B cell (primary cell): ENCODE measurements around the gene VKORC1. TPM values are rescaled to one million over a fixed set of nuclear protein-coding genes. Genes with fewer than 3 reads are reported as not detected.

ENCODE experiments used
- ATAC-seq: fragments of 200-7000 bp; cut with Tn5 transposase; one replicate; pipeline ENCODE4 v1.10.0; 2021; ENCODE audit warnings: low read depth, mild to moderate bottlenecking, moderate number of reproducible peaks, moderate library complexity
- CTCF ChIA-PET: fragments of 350-600 bp; sonication (Branson Sonifier 250); formaldehyde crosslinking; loops from one replicate; lab custom pipeline; 2021; ENCODE audit warnings: antibody characterized with exemption, inconsistent platforms; lab: Charles Lee
- POLR2A ChIA-PET: fragments of 350-600 bp; sonication (Branson Sonifier 250); formaldehyde crosslinking; loops from one replicate; lab custom pipeline; 2021; ENCODE audit warnings: antibody characterized with exemption; lab: Charles Lee
- DNase-seq: peaks from one replicate; pipeline ENCODE4 v3.0.0; 2013
- H2AFZ ChIP-seq: 2 replicates; pipeline ENCODE4 v1.6.1; 2012; ENCODE audit warnings: mild to moderate bottlenecking, low read depth, low read length; ENCODE audit not compliant: insufficient read depth, poor library complexity, severe bottlenecking
- H3K27ac ChIP-seq, 2 donors: 1 replicate in 1 of 2; 2 replicates in 1 of 2; pipeline ENCODE4 v1.5.1; 2012 to 2013; ENCODE audit warnings: low read length in 2 of 2, mild to moderate bottlenecking in 2 of 2, moderate library complexity in 1 of 2
- H3K27me3 ChIP-seq, 4 experiments: fragments of 200-600 bp in 1 of 4; sonication (generic) in 1 of 4; replicated peaks in 1 of 4; 1 replicate in 2 of 4; 2 replicates in 2 of 4; pipeline versions ENCODE4 v1.6.1 to v1.7.0; 2013 to 2016; ENCODE audit warnings: low read length in 3 of 4, mild to moderate bottlenecking in 2 of 4, mixed read lengths in 1 of 4, moderate library complexity in 1 of 4; ENCODE audit not compliant: insufficient read depth in 4 of 4, control insufficient read depth in 3 of 4; ENCODE audit errors: control extremely low read depth in 1 of 4
- H3K36me3 ChIP-seq, 2 experiments: replicated peaks in 1 of 2; 1 replicate in 1 of 2; 2 replicates in 1 of 2; pipeline versions ENCODE4 v1.6.1 to v1.7.1; 2013; ENCODE audit warnings: low read length in 1 of 2; ENCODE audit not compliant: insufficient read depth in 2 of 2, control insufficient read depth in 1 of 2; ENCODE audit errors: control extremely low read depth in 1 of 2, extremely low read depth in 1 of 2
- H3K4me1 ChIP-seq, 2 donors: fragments of 200-600 bp in 1 of 2; sonication (generic) in 1 of 2; 1 replicate in 1 of 2; 2 replicates in 1 of 2; pipeline versions ENCODE4 v1.5.1 to v1.6.1; 2013 to 2017; ENCODE audit warnings: low read length in 2 of 2; ENCODE audit not compliant: control insufficient read depth in 2 of 2, insufficient read depth in 2 of 2
- H3K4me2 ChIP-seq: replicated peaks from 2 replicates; pipeline ENCODE3; 2012; ENCODE audit warnings: mild to moderate bottlenecking, low read depth, low read length; ENCODE audit not compliant: poor library complexity, severe bottlenecking
- H3K4me3 ChIP-seq, 5 experiments: fragments of 200-600 bp in 1 of 5; sonication (generic) in 1 of 5; 1 replicate in 3 of 5; 2 replicates in 2 of 5; pipeline versions ENCODE4 v1.5.1 to v1.7.0; 2011 to 2016; ENCODE audit warnings: low read length in 4 of 5, mild to moderate bottlenecking in 4 of 5, low read depth in 2 of 5, control low read depth in 1 of 5, moderate library complexity in 1 of 5; ENCODE audit not compliant: insufficient read depth in 1 of 5; ENCODE audit errors: control extremely low read depth in 1 of 5, extremely low read depth in 1 of 5
- H3K79me2 ChIP-seq: fragments of 200-600 bp; sonication (generic); one replicate; pipeline ENCODE4 v1.6.0; 2016; ENCODE audit warnings: low read length; ENCODE audit not compliant: control insufficient read depth, insufficient read depth
- H3K9ac ChIP-seq: fragments of 200-600 bp; sonication (generic); 2 replicates; pipeline ENCODE4 v1.6.1; 2017; ENCODE audit warnings: mild to moderate bottlenecking, low read length, moderate library complexity
- H3K9me3 ChIP-seq, 3 donors: one replicate each; pipeline versions ENCODE4 v1.6.1 to v1.7.1; 2013; ENCODE audit warnings: low read length in 2 of 3; ENCODE audit not compliant: control insufficient read depth in 2 of 3, insufficient read depth in 1 of 3; ENCODE audit errors: control extremely low read depth in 1 of 3
- H4K20me1 ChIP-seq: 2 replicates; pipeline ENCODE4 v1.6.0; 2012; ENCODE audit warnings: mild to moderate bottlenecking, low read length; ENCODE audit not compliant: insufficient read depth, control insufficient read depth, poor library complexity, severe bottlenecking
- H3K27ac Mint-ChIP-seq: one replicate; pipeline ENCODE4 v1.8.0; 2021; ENCODE audit warnings: mixed read lengths
- H3K27me3 Mint-ChIP-seq: one replicate; pipeline ENCODE4 v1.8.0; 2021; ENCODE audit warnings: mixed read lengths
- H3K4me1 Mint-ChIP-seq: one replicate; pipeline ENCODE4 v1.8.0; 2021; ENCODE audit warnings: mixed read lengths
- H3K4me3 Mint-ChIP-seq: one replicate; pipeline ENCODE4 v1.8.0; 2021; ENCODE audit warnings: mixed read lengths
- H3K9me3 Mint-ChIP-seq: one replicate; pipeline ENCODE4 v1.8.0; 2022; ENCODE audit warnings: mixed read lengths; ENCODE audit not compliant: insufficient read depth
- CTCF ChIP-seq: fragments of 200-600 bp; IDR thresholded peaks from one replicate; pipeline ENCODE4 v1.8.0; 2022; ENCODE audit warnings: antibody characterized with exemption, mild to moderate bottlenecking
- EZH2 ChIP-seq: IDR thresholded peaks from 2 replicates; pipeline ENCODE4 v1.6.1; 2012; ENCODE audit warnings: borderline replicate concordance, low read depth, mild to moderate bottlenecking, moderate library complexity, low read length; ENCODE audit not compliant: insufficient read depth, poor library complexity, severe bottlenecking
- WGBS: methylation state at CpG from one replicate; pipeline ENCODE4 v1.1.5; 2013; ENCODE audit warnings: missing lambda C conversion rate; ENCODE audit not compliant: insufficient coverage; 5-methylcytosine and 5-hydroxymethylcytosine counted together
- intact Hi-C: fragments of 100-400 bp; cut with micrococcal nuclease; formaldehyde crosslinking; loops from one replicate; pipeline ENCODE4 v1.10.0; 2022
- polyA plus RNA-seq: library from polyadenylated mRNA; depleted of rRNA; stranded (reverse); fragments of >200 nt; gene quantifications from 2 replicates; pipeline ENCODE4 v1.2.3, GENCODE V29; 2012
- total RNA-seq, 2 donors: library from RNA; stranded (reverse); fragments of 120-200 nt in 1 of 2; gene quantifications; 1 replicate in 1 of 2; 2 replicates in 1 of 2; pipeline versions ENCODE4 v1.2.3 to v1.2.4, GENCODE V29; 2013 to 2022

Gene VKORC1
- total and polyA plus RNA-seq, 2 donors (not counting 1 experiment from before 2014, with no cell fraction given), result 31.8 to 45.7 TPM

GRCh38 chr16:31134091-31134571 is 39.5 kb upstream of the VKORC1 start:
- H3K9me3 Mint-ChIP-seq, result no peaks in the 10 kb centered on the region
- Histone ChIP-seq H3K79me2 (no peaks in the 10 kb centered on the region), H4K20me1 (no peaks in the 10 kb centered on the region), H3K4me1 (no peaks in the 10 kb centered on the region), H3K4me2 (no peak overlapping the region), H3K27me3 (no peaks in the 10 kb centered on the region), H3K9ac (no peak overlapping the region), H3K4me3 (no peak overlapping the region), H2AFZ (no peak overlapping the region), H3K27ac (no peak overlapping the region), H3K36me3 (peaks cover 0 to 31% of the 10 kb centered on the region in 2 experiments), H3K9me3 (no peaks in the 10 kb centered on the region)
- no peaks in the 10 kb centered on the region for H3K4me1 Mint-ChIP-seq
- no peak overlapping the region for H3K27ac Mint-ChIP-seq
- POLR2A ChIA-PET, result interaction anchor here (0.5 kb wide), 1 partner anchor 14 kb away, joined by 4 read pairs; no protein-coding TSS in a partner anchor
- no peaks in the 10 kb centered on the region for H3K27me3 Mint-ChIP-seq
- ATAC-seq (no peak), DNase-seq (peak; percentile 9)
- CTCF ChIA-PET, result no interaction called here
- TF ChIP-seq CTCF (no peak), EZH2 (no peak)
- H3K4me3 Mint-ChIP-seq, result no peak overlapping the region
- WGBS, result 70% methylated on average over 2 of the region's 5 CpGs
- intact Hi-C loops, result no loop called here

DNA sequence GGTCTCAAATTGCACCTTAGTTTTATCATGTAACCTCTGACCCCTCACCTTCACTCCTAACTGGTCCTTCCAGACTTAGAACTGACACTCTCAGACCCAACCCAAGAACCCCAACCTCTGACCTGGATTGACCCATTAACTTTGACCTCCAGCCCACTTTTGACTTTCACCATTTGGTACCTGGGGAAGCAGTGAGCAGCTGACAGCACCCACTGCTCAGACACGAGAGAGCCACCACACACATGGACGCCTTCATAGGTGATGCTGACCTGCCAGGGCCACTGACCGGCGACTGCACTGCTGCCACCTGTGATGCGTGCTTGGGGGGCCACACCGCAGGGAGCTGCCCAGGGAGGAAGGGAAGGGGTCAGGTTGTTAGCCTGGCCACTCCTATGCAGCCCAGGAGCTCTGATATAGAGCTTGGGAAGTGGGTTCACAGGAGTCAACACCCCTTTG is 38.5 kb upstream of the VKORC1 start:
- no peak overlapping the region for H2AFZ ChIP-seq
- POLR2A ChIA-PET, result no interaction called here

More for the DNA sequence above, 38.5 kb upstream of the VKORC1 start:
- Histone ChIP-seq H3K9me3 (no peaks in the 10 kb centered on the region), H3K9ac (no peak overlapping the region), H3K4me1 (no peaks in the 10 kb centered on the region), H4K20me1 (no peaks in the 10 kb centered on the region), H3K4me2 (no peak overlapping the region), H3K36me3 (peaks cover 0 to 39% of the 10 kb centered on the region in 2 experiments), H3K79me2 (no peaks in the 10 kb centered on the region), H3K4me3 (no peak overlapping the region), H3K27ac (no peak overlapping the region), H3K27me3 (no peaks in the 10 kb centered on the region)
- intact Hi-C loops, result no loop called here
- H3K4me3 Mint-ChIP-seq, result no peak overlapping the region
- no peaks in the 10 kb centered on the region for H3K4me1 Mint-ChIP-seq
- 95% methylated on average over 6 of the region's 6 CpGs for WGBS
- CTCF ChIA-PET, result no interaction called here
- H3K9me3 Mint-ChIP-seq, result no peaks in the 10 kb centered on the region
- H3K27ac Mint-ChIP-seq, result no peak overlapping the region
- TF ChIP-seq EZH2 (no peak), CTCF (no peak)
- ATAC-seq (no peak), DNase-seq (no peak)
- H3K27me3 Mint-ChIP-seq, result no peaks in the 10 kb centered on the region
